HUES64 (cell line): ENCODE measurements around the gene CATSPER3.

Experiments
- H3K27ac ChIP-seq: 2 replicates; pipeline ENCODE4 v1.7.0; 2013; ENCODE audit warnings: low read depth, low read length, inconsistent platforms
- H3K27me3 ChIP-seq: 2 replicates; pipeline ENCODE4 v1.6.1; 2013; ENCODE audit warnings: mild to moderate bottlenecking, low read length; ENCODE audit not compliant: insufficient read depth
- H3K36me3 ChIP-seq: 2 replicates; pipeline ENCODE4 v1.6.1; 2013; ENCODE audit warnings: mild to moderate bottlenecking, low read length; ENCODE audit not compliant: insufficient read depth
- H3K4me1 ChIP-seq: 2 replicates; pipeline ENCODE4 v1.6.1; 2013; ENCODE audit warnings: mild to moderate bottlenecking, low read length, moderate library complexity; ENCODE audit not compliant: insufficient read depth
- H3K4me3 ChIP-seq: 2 replicates; pipeline ENCODE4 v1.5.1; 2013; ENCODE audit warnings: mild to moderate bottlenecking, low read length, moderate library complexity
- H3K9ac ChIP-seq: 2 replicates; pipeline ENCODE4 v1.6.1; 2013; ENCODE audit warnings: mild to moderate bottlenecking, low read depth, low read length
- H3K9me3 ChIP-seq: 2 replicates; pipeline ENCODE4 v1.6.1; 2013; ENCODE audit warnings: low read depth, low read length; ENCODE audit not compliant: insufficient read depth
- WGBS: fragments of 150-250, 120-280 bp; methylation state at CpG from one replicate; pipeline ENCODE4 v1.1.7; 2013; ENCODE audit warnings: missing lambda C conversion rate; 5-methylcytosine and 5-hydroxymethylcytosine counted together

CATSPER3 gene

GRCh38 chr5:135055396-135055795, 87.7 kb downstream of the CATSPER3 start:
- no peaks in the 10 kb centered on the region for H3K4me1 ChIP-seq
- peaks cover 82% of the 10 kb centered on the region for H3K27me3 ChIP-seq
- no peak overlapping the region for H3K4me3 ChIP-seq
- H3K36me3 ChIP-seq, result no peaks in the 10 kb centered on the region
- no peak overlapping the region for H3K27ac ChIP-seq
- no peaks in the 10 kb centered on the region for H3K9me3 ChIP-seq
- H3K9ac ChIP-seq, result no peak overlapping the region
- 90% methylated on average over 5 of the region's 5 CpGs for WGBS

DNA sequence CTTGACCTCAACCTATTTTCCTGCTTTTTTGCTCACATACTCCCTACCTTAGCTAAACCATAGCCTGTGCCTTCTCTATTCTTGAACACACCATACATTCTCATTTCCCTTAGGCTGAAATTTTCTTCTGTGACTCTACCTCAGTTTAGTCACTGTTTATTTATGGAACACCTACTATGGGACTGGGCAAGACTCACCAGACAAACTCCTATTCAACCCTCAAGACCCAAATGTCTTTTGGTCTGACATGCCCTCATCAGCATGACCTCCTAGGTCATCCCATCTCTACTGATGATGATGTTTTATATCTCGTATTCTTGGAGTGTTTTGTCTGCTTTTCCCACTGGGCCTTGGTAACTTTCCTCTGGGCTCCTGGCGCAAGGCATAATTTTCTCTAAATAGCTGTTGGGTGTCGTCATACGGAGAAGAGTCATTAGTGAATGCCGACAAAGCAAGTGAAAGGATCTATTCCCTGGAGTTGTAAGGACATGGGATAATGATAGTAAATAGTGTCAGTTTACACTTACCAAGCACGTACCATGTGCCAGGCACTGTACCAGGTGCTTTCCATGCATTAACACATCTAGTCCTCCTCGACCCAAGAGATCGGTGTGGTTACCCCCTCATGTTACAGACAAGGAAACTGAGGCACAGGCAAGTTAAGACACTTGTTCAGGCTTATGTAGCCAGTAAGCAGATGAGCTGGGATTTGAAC, 88.8 kb downstream of the CATSPER3 start:
- no peak overlapping the region for H3K27ac ChIP-seq
- WGBS, result 88% methylated on average over 8 of the region's 8 CpGs
- no peak overlapping the region for H3K4me3 ChIP-seq
- no peaks in the 10 kb centered on the region for H3K9me3 ChIP-seq
- no peak overlapping the region for H3K9ac ChIP-seq
- H3K4me1 ChIP-seq, result no peaks in the 10 kb centered on the region
- no peaks in the 10 kb centered on the region for H3K36me3 ChIP-seq
- peaks cover 74% of the 10 kb centered on the region for H3K27me3 ChIP-seq

GRCh38 chr5:135057233-135057632, 89.5 kb downstream of the CATSPER3 start:
- H3K27ac ChIP-seq, result no peak overlapping the region
- 84% methylated on average over 2 of the region's 2 CpGs for WGBS
- H3K27me3 ChIP-seq, result peaks cover 68% of the 10 kb centered on the region
- no peaks in the 10 kb centered on the region for H3K9me3 ChIP-seq
- no peak overlapping the region for H3K9ac ChIP-seq
- H3K36me3 ChIP-seq, result no peaks in the 10 kb centered on the region
- no peak overlapping the region for H3K4me3 ChIP-seq
- H3K4me1 ChIP-seq, result no peaks in the 10 kb centered on the region

DNA sequence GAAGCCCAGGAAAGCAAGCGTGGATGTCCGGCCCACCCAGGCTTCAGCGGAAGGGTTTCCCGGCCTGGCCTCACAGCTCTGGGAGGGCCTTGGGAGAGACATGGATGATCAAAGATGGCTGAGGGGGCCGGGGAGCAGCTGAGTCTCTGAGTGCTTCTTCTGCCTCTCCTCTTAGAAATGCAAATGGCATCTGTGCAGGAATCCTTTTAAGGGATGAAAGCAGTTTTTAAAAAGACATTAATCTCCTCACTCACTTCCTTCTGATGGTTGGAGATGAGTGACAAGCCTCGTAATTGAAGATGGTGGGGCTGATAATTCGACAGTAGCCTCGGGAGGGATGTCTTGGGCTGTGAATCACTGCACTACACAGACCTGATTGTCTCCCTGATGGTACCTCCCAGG, 90.6 kb downstream of the CATSPER3 start:
- WGBS, result 64% methylated on average over 8 of the region's 8 CpGs
- Histone ChIP-seq H3K36me3 (no peaks in the 10 kb centered on the region), H3K4me3 (no peak overlapping the region), H3K9me3 (no peaks in the 10 kb centered on the region), H3K9ac (no peak overlapping the region), H3K4me1 (no peaks in the 10 kb centered on the region), H3K27me3 (peaks cover 63% of the 10 kb centered on the region), H3K27ac (no peak overlapping the region)

DNA sequence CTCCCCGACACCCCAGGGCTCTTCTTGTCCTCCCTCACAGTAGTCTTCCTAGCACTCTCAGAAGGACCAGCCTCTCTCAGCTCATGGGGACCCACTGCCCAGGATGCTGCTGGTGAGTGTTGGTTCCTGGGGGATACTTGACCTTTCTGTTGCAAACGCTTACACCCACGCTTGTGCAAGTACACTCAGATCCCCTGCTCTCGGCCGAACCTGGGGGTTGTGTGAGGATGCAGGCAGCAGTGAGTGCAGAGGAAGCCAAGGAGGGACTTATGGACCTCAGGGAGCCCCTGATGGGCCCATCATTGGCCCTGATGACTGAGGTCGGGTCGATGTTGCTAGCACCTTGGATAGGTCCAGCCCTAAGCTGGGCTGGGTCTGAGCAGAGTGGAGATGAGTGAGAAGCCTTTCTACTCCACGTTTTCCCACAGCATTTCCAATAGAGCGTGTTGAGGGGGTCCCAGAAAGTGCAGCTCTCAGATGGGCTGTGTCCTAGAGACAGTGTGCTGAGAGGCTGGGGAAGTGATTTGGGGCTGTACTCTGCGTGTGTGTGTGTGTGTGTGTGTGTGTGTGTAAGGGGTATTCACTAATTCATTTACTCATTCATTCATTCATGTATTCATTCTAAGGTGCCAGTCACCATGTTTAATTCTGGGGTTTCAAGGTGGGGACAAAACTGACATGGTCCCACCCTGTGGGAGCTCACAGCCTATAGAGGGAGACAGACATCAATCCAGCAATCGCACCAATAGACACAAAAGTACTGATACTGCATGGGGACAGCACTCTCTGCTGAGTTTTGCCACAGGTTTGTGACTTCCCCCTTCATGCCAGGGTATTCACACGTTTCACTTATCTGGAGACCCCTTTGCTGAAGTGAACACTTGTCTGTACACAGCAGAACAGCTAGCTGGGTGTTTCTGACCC, 91.6 kb downstream of the CATSPER3 start:
- no peaks in the 10 kb centered on the region for H3K4me1 ChIP-seq
- H3K9me3 ChIP-seq, result no peaks in the 10 kb centered on the region
- no peak overlapping the region for H3K4me3 ChIP-seq
- peaks cover 60% of the 10 kb centered on the region; the same call in 1 of the 2 replicates for H3K27me3 ChIP-seq
- H3K9ac ChIP-seq, result no peak overlapping the region
- H3K36me3 ChIP-seq, result no peaks in the 10 kb centered on the region
- H3K27ac ChIP-seq, result no peak overlapping the region
- 77% methylated on average over 11 of the region's 12 CpGs for WGBS

DNA sequence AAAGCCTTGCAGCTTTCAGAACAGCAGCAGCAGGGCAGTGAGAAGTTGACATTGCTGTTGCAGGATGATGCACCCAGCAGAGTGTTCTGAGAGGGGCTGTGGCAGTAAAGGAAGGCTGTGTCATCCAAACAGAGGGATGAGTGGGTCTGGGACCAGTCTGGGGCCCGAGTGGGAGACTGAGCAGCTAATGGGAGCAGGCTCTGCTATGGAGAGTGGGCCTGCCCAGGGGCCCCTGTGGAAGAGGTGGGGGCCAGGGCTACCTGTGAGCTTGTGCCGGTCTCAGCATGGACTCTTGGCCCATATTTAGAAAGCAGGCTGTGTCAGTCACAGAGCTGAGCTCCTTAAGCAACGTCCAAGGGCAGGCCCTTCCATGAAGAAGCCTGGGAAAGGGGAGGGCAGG, 92.3 kb downstream of the CATSPER3 start:
- no peaks in the 10 kb centered on the region for H3K4me1 ChIP-seq
- H3K4me3 ChIP-seq, result no peak overlapping the region
- no peaks in the 10 kb centered on the region for H3K9me3 ChIP-seq
- 70% methylated on average over 3 of the region's 3 CpGs for WGBS
- no peaks in the 10 kb centered on the region for H3K36me3 ChIP-seq
- H3K27ac ChIP-seq, result no peak overlapping the region
- peaks cover 61% of the 10 kb centered on the region; the same call in 1 of the 2 replicates for H3K27me3 ChIP-seq
- no peak overlapping the region for H3K9ac ChIP-seq

DNA sequence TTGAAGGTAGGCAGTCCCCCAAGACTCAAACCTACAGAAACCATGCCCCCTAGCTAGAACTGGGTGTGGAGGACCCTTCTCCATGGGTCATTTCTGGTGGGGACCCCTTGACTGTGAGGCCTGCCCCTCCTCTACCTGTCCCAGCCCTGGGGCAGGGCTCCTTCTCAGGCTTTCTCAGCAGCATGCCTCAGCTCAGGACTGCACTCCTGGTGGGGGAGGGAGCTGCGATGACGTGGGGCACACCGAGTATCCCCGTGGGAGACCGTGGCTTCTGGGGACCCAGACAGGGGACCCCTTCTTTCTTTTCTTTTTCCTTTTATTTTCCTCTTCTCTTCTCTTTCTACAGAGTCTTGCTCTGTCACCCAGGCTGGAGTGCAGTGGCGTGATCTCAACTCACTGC, 93.3 kb downstream of the CATSPER3 start:
- peaks cover 62% of the 10 kb centered on the region; the same call in 1 of the 2 replicates for H3K27me3 ChIP-seq
- no peak overlapping the region for H3K4me3 ChIP-seq
- H3K36me3 ChIP-seq, result no peaks in the 10 kb centered on the region
- no peak overlapping the region for H3K9ac ChIP-seq
- H3K27ac ChIP-seq, result no peak overlapping the region
- WGBS, result 88% methylated on average over 6 of the region's 6 CpGs
- H3K4me1 ChIP-seq, result no peaks in the 10 kb centered on the region
- H3K9me3 ChIP-seq, result no peaks in the 10 kb centered on the region
